MCF 10A (cell line): ENCODE data around the gene GASK1A. TPM values are rescaled to one million over a fixed set of nuclear protein-coding genes. Genes with fewer than 3 reads are reported as not detected.

Experiments used
- BruUV-seq: library from RNA; stranded (reverse); fragments of 400-500 nt; replicated peaks from 2 replicates; lab custom pipeline; 2021; lab: Mats Ljungman, UMichigan
- CTCF ChIA-PET: fragments of 300-600 bp; sonication (Branson Sonifier 250); formaldehyde crosslinking; extraction: SDS; loops from one replicate; lab custom pipeline; 2021; ENCODE audit warnings: antibody characterized with exemption, inconsistent platforms; lab: Yijun Ruan, JAX
- POLR2A ChIA-PET: fragments of 300-600, 350-650 bp; sonication (Branson Sonifier 250); formaldehyde crosslinking; extraction: SDS; loops from one replicate; lab custom pipeline; 2020; ENCODE audit warnings: antibody characterized with exemption, inconsistent platforms; lab: Yijun Ruan, JAX
- DNase-seq: peaks from one replicate; pipeline ENCODE4 v3.0.0-alpha.2; 2018; ENCODE audit not compliant: unreplicated experiment
- H3K27ac Mint-ChIP-seq: one replicate; pipeline ENCODE4 v1.8.0; 2022; ENCODE audit warnings: mild to moderate bottlenecking, low read depth, mixed read lengths; ENCODE audit not compliant: unreplicated experiment
- H3K27me3 Mint-ChIP-seq: one replicate; pipeline ENCODE4 v1.8.0; 2022; ENCODE audit warnings: mixed read lengths; ENCODE audit not compliant: insufficient read depth, unreplicated experiment
- H3K36me3 Mint-ChIP-seq: one replicate; pipeline ENCODE4 v1.8.0; 2022; ENCODE audit warnings: mild to moderate bottlenecking, moderate library complexity, mixed read lengths; ENCODE audit not compliant: insufficient read depth, unreplicated experiment
- H3K4me1 Mint-ChIP-seq: one replicate; pipeline ENCODE4 v1.8.0; 2022; ENCODE audit warnings: mixed read lengths; ENCODE audit not compliant: insufficient read depth, unreplicated experiment
- H3K4me3 Mint-ChIP-seq: one replicate; pipeline ENCODE4 v1.8.0; 2022; ENCODE audit warnings: mild to moderate bottlenecking, moderate library complexity, mixed read lengths; ENCODE audit not compliant: unreplicated experiment
- H3K9me3 Mint-ChIP-seq: one replicate; pipeline ENCODE4 v1.8.0; 2022; ENCODE audit warnings: mixed read lengths; ENCODE audit not compliant: unreplicated experiment
- intact Hi-C: fragments of 100-400 bp; cut with micrococcal nuclease; formaldehyde crosslinking; loops from 2 replicates; pipeline ENCODE4 v1.14.1; 2022
- total RNA-seq: library from RNA; stranded (reverse); gene quantifications from 2 replicates; pipeline ENCODE4 v1.2.3, GENCODE V29; 2022
- TF ChIP-seq, protein P1 (sequence below): fragments of 200-600 bp; IDR thresholded peaks from one replicate; pipeline ENCODE4 v1.8.0; 2022; ENCODE audit warnings: antibody characterized with exemption, mild to moderate bottlenecking; ENCODE audit not compliant: unreplicated experiment

GASK1A gene
- total RNA-seq, 1 experiment from 2014 or later = not detected

DNA sequence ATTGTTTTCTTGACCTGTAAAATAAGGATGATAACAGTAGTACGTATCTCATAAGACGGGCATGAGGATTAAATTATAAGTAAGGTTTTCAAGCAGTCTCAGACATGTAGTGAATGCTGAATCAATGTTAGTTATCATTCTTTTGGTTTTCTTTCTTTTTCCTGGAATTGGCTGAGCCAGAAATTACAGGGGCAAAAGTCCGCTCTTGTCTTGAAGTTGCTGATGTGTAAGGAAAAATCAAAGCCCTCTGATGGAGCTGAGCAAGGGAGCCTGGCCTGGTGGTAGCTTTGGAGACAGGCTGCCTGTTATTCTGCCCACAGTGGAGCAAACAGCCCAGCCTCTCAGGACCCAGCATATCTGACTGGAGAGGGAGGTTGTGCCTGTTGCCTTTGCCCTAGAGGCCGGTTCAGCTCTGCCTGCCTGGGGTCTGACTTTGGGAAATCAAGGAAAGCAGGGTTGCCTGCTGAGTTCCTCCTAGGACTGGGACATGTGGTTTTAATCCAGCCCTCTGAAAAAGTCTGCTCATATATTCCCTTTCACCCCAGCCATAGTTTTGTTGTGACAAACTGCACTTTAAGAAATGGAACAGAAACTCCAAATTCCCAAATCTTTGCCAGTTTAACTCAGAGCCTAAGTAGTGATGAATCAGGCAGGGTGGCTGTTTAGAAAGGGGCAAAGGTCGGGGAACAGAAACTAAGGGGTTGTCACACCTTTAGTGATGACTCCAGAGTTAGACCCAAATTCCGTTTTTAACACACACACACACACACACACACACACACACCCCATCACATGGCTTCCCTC is 40.1 kb downstream of the GASK1A start:
- Mint-ChIP-seq H3K4me1 (no peaks in the 10 kb centered on the region), H3K27ac (no peak overlapping the region), H3K27me3 (no peaks in the 10 kb centered on the region), H3K9me3 (no peaks in the 10 kb centered on the region), H3K4me3 (no peak overlapping the region), H3K36me3 (no peaks in the 10 kb centered on the region)
- POLR2A ChIA-PET = interaction anchor here (0.6 to 0.8 kb wide), 2 partner anchors 15 to 111 kb away, joined by 3 to 4 read pairs; no protein-coding TSS in a partner anchor
- TF ChIP-seq, protein P1, sequence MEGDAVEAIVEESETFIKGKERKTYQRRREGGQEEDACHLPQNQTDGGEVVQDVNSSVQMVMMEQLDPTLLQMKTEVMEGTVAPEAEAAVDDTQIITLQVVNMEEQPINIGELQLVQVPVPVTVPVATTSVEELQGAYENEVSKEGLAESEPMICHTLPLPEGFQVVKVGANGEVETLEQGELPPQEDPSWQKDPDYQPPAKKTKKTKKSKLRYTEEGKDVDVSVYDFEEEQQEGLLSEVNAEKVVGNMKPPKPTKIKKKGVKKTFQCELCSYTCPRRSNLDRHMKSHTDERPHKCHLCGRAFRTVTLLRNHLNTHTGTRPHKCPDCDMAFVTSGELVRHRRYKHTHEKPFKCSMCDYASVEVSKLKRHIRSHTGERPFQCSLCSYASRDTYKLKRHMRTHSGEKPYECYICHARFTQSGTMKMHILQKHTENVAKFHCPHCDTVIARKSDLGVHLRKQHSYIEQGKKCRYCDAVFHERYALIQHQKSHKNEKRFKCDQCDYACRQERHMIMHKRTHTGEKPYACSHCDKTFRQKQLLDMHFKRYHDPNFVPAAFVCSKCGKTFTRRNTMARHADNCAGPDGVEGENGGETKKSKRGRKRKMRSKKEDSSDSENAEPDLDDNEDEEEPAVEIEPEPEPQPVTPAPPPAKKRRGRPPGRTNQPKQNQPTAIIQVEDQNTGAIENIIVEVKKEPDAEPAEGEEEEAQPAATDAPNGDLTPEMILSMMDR = no peak
- intact Hi-C loops = no loop called here
- no peak for DNase-seq
- BruUV-seq = no TSS peak
- CTCF ChIA-PET = interaction anchor here (1.0 kb wide), 1 partner anchor 57 kb away, joined by 4 read pairs; no protein-coding TSS in a partner anchor

DNA sequence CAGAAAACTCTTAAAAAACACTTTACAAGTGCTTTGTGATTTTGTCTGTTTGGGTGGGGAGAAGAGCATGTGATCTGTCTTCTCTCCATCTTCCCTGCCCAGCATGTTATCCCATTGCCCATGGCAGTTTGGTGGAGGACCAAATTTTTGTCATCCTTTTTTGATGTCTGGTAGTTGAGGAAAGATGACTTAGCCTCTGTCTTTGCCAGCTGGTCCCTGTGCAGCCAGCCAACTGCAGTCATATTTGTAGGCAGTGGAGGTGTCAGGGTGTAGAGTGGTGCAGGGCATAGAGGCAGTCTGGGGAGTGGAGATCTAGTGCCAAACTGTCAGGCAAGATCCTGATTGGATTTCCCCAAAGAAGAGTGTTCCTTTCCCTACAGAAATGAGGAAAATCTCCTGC is 40.7 kb downstream of the GASK1A start:
- CTCF ChIA-PET = interaction anchor here (1.0 kb wide), 1 partner anchor 58 kb away, joined by 4 read pairs; no protein-coding TSS in a partner anchor
- TF ChIP-seq, protein P1 = no peak

DNA sequence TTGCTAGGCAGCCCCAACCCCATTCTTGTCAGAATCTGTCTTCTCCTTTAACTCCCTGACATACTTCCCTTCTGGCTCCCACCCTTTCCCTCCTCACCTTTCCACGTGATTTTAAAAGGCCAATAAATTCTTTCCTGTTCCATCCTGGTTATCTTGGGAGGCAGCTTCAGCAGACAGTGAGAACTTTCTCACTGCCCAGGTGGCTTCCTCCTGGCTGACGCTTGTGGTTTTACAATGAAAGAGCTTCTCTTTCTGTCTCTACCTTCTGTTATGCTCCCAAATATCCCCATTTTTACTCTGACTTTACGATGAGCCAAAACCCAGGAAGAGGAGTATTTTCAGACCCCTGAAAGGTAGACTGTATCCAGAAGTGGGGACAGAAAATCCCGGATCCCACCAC is 42.1 kb downstream of the GASK1A start:
- intact Hi-C loops = no loop called here
- CTCF ChIA-PET = no interaction called here
- TF ChIP-seq, protein P1 = no peak

More for the DNA sequence above, 40.7 kb downstream of the GASK1A start:
- Mint-ChIP-seq H3K4me3 (no peak overlapping the region), H3K9me3 (no peaks in the 10 kb centered on the region), H3K4me1 (no peaks in the 10 kb centered on the region), H3K27me3 (no peaks in the 10 kb centered on the region), H3K27ac (no peak overlapping the region), H3K36me3 (no peaks in the 10 kb centered on the region)
- DNase-seq = no peak
- intact Hi-C loops = no loop called here
- POLR2A ChIA-PET = no interaction called here
- BruUV-seq = no TSS peak

DNA sequence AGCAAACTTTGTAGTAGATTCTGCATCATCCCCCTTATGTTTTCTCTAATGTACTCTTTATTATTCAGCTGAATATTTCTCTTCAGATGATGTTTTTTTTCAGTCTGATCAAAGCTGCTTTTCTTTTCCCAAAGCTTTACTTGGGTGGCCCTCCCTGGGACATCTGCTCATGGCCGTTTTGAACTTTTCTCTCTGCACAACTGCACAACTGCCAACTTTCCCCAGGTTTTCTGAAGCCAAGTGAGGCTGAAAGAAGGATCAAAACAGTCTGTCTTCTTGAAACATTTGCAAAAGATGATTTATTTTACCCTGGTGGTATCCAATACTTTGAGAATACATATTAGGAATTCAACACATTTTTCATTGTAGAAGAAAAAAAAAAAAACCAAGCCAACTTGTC is 43.0 kb downstream of the GASK1A start:
- no peak for DNase-seq
- ChIA-PET CTCF (interaction anchor here (1.4 kb wide), 1 partner anchor 60 kb away, joined by 4 read pairs; no protein-coding TSS in a partner anchor), POLR2A (no interaction called here)
- TF ChIP-seq, protein P1 = no peak
- Mint-ChIP-seq H3K4me1 (no peaks in the 10 kb centered on the region), H3K4me3 (no peak overlapping the region), H3K36me3 (no peaks in the 10 kb centered on the region), H3K9me3 (no peaks in the 10 kb centered on the region), H3K27ac (no peak overlapping the region), H3K27me3 (no peaks in the 10 kb centered on the region)
- BruUV-seq = no TSS peak
- intact Hi-C loops = no loop called here

More for the DNA sequence above, 42.1 kb downstream of the GASK1A start:
- no peaks in the 10 kb centered on the region for H3K27me3 Mint-ChIP-seq
- no peak overlapping the region for H3K27ac Mint-ChIP-seq
- POLR2A ChIA-PET = no interaction called here
- no TSS peak for BruUV-seq
- no peaks in the 10 kb centered on the region for H3K36me3 Mint-ChIP-seq
- no peak for DNase-seq
- no peaks in the 10 kb centered on the region for H3K4me1 Mint-ChIP-seq
- H3K9me3 Mint-ChIP-seq = no peaks in the 10 kb centered on the region
- no peak overlapping the region for H3K4me3 Mint-ChIP-seq
